GM18526 (cell line): ENCODE results near the gene DOCK6.

Experiments used
- POLR2A ChIP-seq: IDR thresholded peaks from 3 replicates; pipeline ENCODE4 v1.6.1; 2011; ENCODE audit not compliant: insufficient read length; ENCODE audit errors: extremely low read depth

Gene DOCK6

GRCh38 chr19:11191273-11191755, 71.0 kb downstream of the DOCK6 start:
- TF ChIP-seq POLR2A, result no peak

- TF ChIP-seq POLR2A, result no peak
Observed at GRCh38 chr19:11190501-11190900, 71.8 kb downstream of the DOCK6 start.

- no peak for TF ChIP-seq POLR2A
Observed at GRCh38 chr19:11187441-11187840, 74.9 kb downstream of the DOCK6 start.

GRCh38 chr19:11182994-11183393, 79.3 kb downstream of the DOCK6 start:
- TF ChIP-seq POLR2A, result no peak

GRCh38 chr19:11181488-11181887, 80.8 kb downstream of the DOCK6 start:
- TF ChIP-seq POLR2A, result no peak

- TF ChIP-seq POLR2A, result no peak
Observed at GRCh38 chr19:11180346-11180745, 82.0 kb downstream of the DOCK6 start.

- no peak for TF ChIP-seq POLR2A
Observed at GRCh38 chr19:11179716-11180297, 82.5 kb downstream of the DOCK6 start.

- TF ChIP-seq POLR2A, result no peak
Observed at GRCh38 chr19:11177592-11177991, 84.7 kb downstream of the DOCK6 start.

- no peak for TF ChIP-seq POLR2A
Observed at GRCh38 chr19:11176466-11177193, 85.7 kb downstream of the DOCK6 start.

- TF ChIP-seq POLR2A, result no peak
Observed at GRCh38 chr19:11175920-11176319, 86.4 kb downstream of the DOCK6 start.

GRCh38 chr19:11174336-11174735, 88.0 kb downstream of the DOCK6 start:
- no peak for TF ChIP-seq POLR2A

GRCh38 chr19:11173516-11174155, 88.7 kb downstream of the DOCK6 start:
- no peak for TF ChIP-seq POLR2A

GRCh38 chr19:11172576-11172975, 89.7 kb downstream of the DOCK6 start:
- no peak for TF ChIP-seq POLR2A

- no peak for TF ChIP-seq POLR2A
Observed at GRCh38 chr19:11171144-11171543, 91.2 kb downstream of the DOCK6 start.

GRCh38 chr19:11169896-11170678, 92.2 kb downstream of the DOCK6 start:
- TF ChIP-seq POLR2A, result no peak
